Left forelimb (tissue), 1 donor: ENCODE results near the gene TUBB3.
"Not testable (repeated sequence)": the region's sequence is repeated elsewhere in the genome, so short reads cannot be mapped to it uniquely, and the experiment has no call there.

Experiments used
- DNase-seq: peaks from one replicate; pipeline ENCODE4 v3.0.0-alpha.2; 2018; ENCODE audit warnings: low spot score

Gene TUBB3

GRCh38 chr16:89922884-89923639 lies at the start of gene TUBB3:
Gene TUBB3 (plus strand): TSS chr16:89923342. CDS start chr16:89923402, 60 bp downstream.
- peak; percentile 81 for DNase-seq

- DNase-seq, result peak; percentile 100
Measured at GRCh38 chr16:89873972-89874689, 49.0 kb upstream of the TUBB3 start.

- not testable (repeated sequence) for DNase-seq
Measured at GRCh38 chr16:89879123-89879522, 44.0 kb upstream of the TUBB3 start.

DNA sequence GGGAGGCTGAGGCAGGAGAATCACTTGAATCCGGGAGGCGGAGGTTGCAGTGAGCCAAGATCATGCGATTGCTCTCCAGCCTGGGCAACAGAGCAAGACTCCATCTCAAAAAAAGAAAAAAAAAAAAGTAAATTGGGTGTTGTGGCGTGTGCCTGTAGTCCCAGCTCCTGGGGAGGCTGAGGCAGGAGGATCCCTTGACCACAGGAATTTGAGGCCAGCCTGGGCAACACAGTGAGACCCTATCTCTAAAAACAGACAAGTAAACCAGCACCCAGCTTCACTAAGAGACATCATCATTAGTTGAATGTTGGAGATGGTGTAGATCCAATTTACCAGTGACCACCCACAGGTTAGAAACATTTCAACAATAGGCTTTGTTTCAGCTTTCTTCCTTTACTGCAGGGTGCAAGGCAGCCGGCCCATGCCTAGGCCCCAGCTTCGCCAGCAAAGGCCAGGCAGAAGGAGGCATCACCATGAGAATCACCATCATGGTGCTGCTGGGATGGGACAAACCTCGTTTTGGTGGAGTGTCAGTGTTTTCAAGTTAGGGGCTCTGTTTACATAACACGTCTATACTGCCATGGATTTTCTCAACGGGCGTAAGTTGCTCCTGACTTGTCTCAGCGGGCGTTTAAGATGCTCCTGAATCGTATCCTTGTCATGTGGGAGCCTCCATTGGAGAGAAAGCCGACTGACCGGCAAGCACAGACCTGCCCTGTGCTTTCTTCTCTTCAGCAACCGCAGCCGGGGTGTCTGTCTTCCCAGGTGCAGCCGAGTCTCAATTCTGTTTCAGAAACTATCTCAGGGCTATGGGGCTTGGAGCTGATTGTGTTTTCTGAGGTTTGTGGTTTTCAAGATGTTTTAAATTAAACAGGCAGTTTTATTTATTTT lies 42.4 kb upstream of the TUBB3 start:
- no peak for DNase-seq

DNA sequence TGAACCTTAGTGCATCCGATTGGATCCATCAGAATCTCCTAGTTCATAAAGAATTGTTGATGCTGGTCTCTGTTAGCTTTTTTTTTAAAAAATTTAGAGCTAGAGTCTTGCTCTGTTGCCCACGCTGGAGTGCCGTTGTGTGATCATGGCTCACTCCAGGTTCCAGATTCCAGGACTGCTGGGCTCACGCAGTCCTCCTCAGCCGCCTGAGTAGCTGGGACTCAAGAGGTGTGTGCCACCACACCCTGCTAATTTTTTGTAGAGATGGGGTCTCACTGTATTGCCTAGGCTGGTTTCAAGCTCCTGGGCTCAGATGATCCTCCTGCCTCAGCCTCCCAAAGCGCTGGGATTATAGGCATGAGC lies 41.8 kb upstream of the TUBB3 start:
- DNase-seq, result no peak

DNA sequence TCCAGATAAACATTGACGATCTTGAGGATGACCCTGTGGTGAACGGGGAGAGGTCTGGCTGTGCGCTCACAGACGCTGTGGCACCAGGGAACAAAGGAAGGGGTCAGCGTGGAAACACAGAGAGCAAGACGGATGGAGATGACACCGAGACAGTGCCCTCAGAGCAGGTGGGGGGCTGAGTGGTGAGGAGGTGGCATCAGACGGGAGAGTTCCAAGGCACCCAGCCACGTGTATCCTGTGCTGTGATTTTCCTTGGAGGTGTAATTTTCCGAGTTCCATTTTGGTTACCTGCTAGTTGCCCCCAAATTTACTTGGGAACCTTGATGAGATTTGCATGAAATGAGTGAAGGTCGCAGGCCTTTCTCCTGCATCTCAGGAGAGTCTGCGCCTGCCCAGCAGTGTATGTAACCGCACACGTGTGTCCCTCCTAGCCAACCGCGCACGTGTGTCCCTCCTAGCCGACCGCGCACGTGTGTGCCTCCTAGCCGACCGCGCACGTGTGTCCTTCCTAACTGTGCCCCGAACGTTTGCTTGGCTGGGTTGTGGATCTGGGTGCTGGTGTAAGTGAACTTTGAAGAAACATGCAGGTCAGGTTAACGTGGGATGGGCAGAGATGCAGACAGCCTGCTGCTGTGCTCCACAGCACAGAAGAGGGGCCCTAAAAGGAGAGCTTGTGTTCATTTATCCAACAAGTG lies 39.6 kb upstream of the TUBB3 start:
- DNase-seq, result no peak

DNA sequence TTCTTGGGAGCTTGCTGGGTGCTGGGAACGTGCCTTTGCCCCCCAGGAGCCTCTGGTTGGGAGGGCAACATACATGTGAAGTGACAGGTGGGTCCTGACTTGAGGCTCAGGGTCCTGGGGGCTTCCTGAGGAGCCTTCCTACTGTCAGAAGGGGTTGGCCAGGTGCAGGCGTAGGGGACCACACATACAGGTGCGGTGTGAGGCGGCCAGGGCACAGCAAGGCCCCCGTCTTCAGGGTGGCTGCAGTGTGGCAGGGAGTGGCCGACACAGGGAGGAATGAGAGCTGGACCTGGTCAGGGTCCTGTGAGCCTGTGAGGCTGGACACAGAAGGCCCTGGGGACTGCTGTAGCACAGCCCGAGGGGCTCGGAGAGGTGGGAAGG lies 39.1 kb upstream of the TUBB3 start:
- no peak for DNase-seq

DNA sequence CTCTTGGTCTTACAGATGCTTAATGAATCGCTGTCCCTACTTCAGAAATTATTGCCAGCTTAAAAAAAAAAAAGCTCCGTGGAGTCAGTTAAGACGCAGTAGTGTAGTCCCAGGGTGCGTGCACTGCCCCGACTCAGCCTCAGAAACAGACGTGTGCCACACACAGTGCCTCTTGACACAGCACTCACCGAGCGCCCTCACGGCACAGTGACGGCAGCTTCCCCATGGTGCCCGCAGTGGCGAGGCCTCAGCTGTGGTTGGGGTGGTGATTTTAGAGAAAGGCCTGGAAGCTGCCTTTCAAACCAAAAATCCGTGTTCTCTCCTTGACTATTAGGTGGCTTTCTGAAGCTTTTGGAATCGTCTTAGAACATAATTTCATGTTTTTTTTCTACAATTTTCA lies 35.9 kb upstream of the TUBB3 start:
- no peak for DNase-seq

DNA sequence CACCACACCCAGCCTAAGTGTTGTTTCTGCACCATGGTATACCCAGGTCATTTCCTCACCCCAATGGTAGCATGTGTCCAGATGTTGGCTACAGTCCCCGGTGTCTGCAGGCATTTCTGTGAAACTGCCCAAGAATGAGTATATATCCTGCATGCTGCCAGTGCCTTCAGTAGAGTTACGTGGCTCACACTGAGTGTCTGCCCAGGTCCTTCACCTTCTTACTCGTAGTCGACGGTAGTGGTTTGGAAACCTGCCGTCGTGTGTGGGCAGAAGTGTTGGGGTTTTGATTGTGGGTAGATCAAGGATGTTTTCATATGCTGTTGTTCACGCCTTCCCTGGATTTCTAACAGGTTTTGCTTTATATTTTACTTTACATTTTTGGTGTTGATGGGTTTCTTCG lies 32.9 kb upstream of the TUBB3 start:
- no peak for DNase-seq

- no peak for DNase-seq
Measured at GRCh38 chr16:89890886-89891657, 32.1 kb upstream of the TUBB3 start.

DNA sequence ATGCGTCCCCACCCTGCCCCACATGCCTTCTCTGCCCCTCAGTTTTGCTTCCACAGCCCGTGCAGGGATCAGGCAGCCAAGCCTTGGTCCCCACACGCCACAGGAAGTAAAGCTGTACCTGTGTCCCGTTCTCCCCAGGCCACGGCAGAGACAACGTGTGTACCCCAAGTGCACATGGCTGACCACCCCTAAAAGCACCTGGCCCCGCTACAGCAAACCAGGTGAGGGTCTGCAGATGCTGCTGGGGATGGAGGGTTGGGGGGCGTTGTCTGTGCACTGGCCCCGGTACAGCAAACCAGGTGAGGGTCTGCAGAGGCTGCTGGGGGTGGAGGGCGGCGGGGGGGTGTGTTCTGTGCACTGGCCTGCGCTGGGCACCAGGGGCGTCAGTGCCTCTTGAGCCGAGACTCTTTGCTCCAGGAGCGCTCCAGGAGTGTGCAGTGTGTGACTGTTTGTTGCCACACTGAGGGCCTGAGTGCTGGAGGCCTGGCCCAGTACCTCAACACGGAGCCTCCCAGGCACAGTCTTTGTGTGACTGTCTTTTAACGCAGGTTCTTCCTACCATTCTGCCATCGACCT lies 31.0 kb upstream of the TUBB3 start:
- no peak for DNase-seq

- DNase-seq, result no peak
Measured at GRCh38 chr16:89892635-89893034, 30.5 kb upstream of the TUBB3 start.

GRCh38 chr16:89893642-89894548 lies 29.2 kb upstream of the TUBB3 start:
- no peak for DNase-seq

DNA sequence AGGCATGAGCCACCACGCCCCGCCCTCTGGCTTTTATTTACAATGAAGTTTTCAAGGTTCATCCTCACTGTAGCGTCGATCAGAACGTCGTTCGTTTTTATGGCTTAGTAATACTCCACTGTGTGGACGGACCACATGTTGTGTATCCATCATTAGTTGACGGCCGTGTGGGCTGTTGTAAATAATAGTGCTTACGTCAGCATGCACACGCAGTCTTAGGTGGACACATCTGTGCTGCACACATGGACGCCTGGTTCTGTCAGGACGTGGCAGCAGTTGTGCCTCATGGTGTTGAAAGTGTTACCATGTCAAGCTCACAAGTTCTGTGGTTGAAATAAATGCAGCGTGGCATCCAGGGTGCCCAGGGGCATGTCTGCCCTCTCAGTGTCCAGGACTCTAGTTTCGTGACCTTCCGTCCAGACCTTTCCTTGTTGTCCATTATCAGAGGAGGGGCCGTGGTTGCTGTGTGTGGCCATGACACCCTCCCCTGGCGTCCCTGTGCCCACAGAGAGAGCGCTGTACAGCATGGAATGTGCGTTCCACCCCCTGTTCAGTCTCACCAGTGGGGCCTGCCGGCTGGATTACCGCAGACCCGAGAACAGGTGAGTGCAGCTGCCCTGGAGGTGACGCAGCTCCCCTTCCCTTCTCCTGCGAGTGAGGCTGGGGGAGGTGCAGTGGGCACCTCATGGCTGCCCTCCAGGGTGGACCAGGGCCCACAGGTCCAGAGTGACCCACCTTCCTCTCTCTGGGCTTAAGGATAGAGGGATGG lies 27.5 kb upstream of the TUBB3 start:
- no peak for DNase-seq

DNA sequence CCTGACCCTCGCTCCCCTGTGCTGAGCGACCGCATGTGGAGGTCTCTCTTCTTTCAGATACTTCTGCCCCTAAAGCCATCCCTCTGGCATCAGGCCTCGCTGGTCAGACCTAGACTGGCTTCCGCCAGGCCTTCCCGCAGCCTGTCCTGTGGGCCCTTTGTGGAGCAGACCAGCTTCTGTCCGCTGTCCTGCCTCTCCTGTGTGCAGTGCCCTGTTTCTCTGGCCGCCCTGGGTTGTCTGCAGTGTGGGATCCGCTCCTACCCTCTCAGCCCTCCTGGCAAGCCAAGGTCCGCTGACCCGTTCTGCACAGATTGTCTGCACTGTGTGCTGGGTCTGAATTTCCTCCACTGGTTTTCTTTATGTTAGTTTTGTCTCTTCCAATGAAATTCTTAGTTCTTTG lies 25.9 kb upstream of the TUBB3 start:
- DNase-seq, result no peak

DNA sequence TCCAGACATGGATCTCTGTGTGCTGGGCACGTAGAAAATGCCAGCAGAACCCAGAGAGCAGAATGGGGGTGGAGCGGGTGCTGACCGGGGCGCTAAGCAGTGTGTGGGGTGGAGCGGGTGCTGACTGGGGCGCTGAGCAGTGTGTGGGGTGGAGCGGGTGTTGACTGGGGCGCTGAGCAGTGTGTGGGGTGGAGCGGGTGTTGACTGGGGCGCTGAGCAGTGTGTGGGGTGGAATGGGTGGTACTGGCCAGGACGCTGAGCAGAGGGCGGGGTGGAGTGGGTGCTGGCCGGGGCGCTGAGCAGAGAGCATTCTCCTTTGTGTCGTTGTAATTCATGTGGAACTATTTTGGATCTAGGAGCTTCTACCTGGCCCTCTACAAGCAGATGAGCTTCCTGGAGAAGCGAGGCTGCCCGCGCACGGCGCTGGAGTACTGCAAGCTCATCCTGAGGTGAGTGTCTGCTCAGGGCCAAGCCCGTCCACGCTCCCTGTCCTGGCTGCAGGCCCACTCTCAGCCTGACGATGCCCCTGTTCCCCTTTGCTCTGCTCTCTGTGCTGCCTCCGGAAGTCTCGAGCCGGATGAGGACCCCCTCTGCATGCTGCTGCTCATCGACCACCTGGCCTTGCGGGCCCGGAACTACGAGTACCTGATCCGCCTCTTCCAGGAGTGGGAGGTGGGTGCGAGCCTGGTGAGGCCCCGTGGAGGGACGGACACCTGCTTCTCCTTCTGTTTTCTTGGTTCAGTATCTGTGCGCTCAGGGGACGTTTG lies 24.8 kb upstream of the TUBB3 start:
- no peak for DNase-seq

GRCh38 chr16:89899879-89900481 lies 23.2 kb upstream of the TUBB3 start:
- DNase-seq, result no peak

DNA sequence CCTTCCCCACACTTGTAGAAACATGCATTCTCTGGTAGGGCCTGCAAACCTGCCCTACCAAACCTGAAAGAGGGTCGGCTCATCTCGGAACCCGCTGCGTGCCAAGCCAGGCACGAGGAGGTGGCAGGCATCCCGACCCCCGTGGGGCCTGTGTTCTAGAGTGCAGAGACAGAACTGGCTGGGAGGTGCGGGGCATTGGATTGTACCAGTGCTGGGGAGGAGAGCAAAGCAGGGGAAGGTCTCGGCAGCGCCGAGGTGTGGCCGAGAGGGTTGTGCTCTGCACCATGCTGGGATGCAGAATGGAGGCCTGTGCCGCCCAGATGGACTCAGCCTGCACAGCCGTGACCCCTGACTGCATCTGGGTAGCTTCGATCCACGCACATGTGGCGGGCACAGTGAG lies 22.3 kb upstream of the TUBB3 start:
- DNase-seq, result no peak
